T-helper 2 cell treated with Interferon-gamma antibody and Interleukin-4, amounts not matched to agents 5 μg/mL and 100 μg/mL, for 36 hours (primary cell): ENCODE measurements around the gene MINDY4.

Experiments used
- DNase-seq: peaks from one replicate; pipeline ENCODE4 v3.0.0; 2021; ENCODE audit warnings: low spot score
- H3K27ac Mint-ChIP-seq: one replicate; pipeline ENCODE4 v1.8.0; 2021; ENCODE audit warnings: mild to moderate bottlenecking, mixed read lengths
- H3K27me3 Mint-ChIP-seq: one replicate; pipeline ENCODE4 v1.8.0; 2021; ENCODE audit warnings: low read depth, mixed read lengths
- H3K36me3 Mint-ChIP-seq: one replicate; pipeline ENCODE4 v1.8.0; 2021; ENCODE audit warnings: low read depth, mixed read lengths
- H3K4me1 Mint-ChIP-seq: one replicate; pipeline ENCODE4 v1.8.0; 2021; ENCODE audit warnings: low read depth, mixed read lengths
- H3K4me3 Mint-ChIP-seq: one replicate; pipeline ENCODE4 v1.8.0; 2022; ENCODE audit warnings: mild to moderate bottlenecking, moderate library complexity, mixed read lengths
- H3K9me3 Mint-ChIP-seq: one replicate; pipeline ENCODE4 v1.8.0; 2021; ENCODE audit warnings: mixed read lengths

Gene MINDY4

DNA sequence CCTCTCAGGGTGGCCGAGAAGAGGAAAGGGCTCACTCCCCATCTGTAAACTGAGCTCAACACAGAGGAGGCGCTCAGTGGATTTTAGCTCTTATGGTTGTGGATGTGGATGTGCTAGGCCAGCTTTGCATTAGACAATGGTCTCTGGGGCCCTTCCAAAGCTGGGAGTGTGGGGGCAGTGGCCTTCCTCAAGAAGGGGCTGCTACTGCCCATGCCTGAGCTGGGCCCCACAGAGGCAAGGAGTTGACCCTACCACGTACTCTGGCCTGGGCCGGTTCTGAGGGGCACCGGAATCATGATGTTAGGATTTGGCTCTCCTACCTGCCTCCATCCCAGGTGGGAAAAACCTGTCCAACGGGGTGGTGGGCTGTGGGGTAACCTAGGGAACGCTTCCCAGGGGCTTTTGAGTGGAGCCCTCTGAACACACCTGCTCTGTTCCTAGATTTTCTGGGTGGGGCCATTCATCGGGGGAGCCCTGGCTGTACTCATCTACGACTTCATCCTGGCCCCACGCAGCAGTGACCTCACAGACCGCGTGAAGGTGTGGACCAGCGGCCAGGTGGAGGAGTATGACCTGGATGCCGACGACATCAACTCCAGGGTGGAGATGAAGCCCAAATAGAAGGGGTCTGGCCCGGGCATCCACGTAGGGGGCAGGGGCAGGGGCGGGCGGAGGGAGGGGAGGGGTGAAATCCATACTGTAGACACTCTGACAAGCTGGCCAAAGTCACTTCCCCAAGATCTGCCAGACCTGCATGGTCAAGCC is 152.0 kb downstream of the MINDY4 start:
- Mint-ChIP-seq H3K36me3 (no peaks in the 10 kb centered on the region), H3K4me3 (no peak overlapping the region), H3K27ac (no peak overlapping the region), H3K27me3 (no peaks in the 10 kb centered on the region), H3K9me3 (no peaks in the 10 kb centered on the region), H3K4me1 (no peaks in the 10 kb centered on the region)
- no peak for DNase-seq

DNA sequence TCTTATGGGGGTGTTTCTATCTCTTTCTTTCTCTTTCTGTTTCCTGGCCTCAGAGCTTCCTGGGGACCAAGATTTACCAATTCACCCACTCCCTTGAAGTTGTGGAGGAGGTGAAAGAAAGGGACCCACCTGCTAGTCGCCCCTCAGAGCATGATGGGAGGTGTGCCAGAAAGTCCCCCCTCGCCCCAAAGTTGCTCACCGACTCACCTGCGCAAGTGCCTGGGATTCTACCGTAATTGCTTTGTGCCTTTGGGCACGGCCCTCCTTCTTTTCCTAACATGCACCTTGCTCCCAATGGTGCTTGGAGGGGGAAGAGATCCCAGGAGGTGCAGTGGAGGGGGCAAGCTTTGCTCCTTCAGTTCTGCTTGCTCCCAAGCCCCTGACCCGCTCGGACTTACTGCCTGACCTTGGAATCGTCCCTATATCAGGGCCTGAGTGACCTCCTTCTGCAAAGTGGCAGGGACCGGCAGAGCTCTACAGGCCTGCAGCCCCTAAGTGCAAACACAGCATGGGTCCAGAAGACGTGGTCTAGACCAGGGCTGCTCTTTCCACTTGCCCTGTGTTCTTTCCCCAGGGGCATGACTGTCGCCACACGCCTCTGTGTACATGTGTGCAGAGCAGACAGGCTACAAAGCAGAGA is 152.7 kb downstream of the MINDY4 start:
- no peaks in the 10 kb centered on the region for H3K9me3 Mint-ChIP-seq
- no peak overlapping the region for H3K27ac Mint-ChIP-seq
- no peaks in the 10 kb centered on the region for H3K4me1 Mint-ChIP-seq
- no peak for DNase-seq
- H3K4me3 Mint-ChIP-seq = no peak overlapping the region
- H3K27me3 Mint-ChIP-seq = no peaks in the 10 kb centered on the region
- H3K36me3 Mint-ChIP-seq = no peaks in the 10 kb centered on the region

DNA sequence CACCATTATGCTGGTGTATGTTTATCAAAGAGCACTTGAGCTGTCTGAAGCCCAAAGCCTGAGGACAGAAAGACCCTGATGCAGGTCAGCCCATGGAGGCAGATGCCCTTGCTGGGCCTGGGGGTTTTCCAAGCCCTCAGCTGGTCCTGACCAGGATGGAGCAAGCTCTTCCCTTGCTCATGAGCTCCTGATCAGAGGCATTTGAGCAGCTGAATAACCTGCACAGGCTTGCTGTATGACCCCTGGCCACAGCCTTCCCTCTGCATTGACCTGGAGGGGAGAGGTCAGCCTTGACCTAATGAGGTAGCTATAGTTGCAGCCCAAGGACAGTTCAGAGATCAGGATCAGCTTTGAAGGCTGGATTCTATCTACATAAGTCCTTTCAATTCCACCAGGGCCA is 153.4 kb downstream of the MINDY4 start:
- H3K27me3 Mint-ChIP-seq = no peaks in the 10 kb centered on the region
- no peaks in the 10 kb centered on the region for H3K9me3 Mint-ChIP-seq
- no peaks in the 10 kb centered on the region for H3K36me3 Mint-ChIP-seq
- no peak overlapping the region for H3K27ac Mint-ChIP-seq
- H3K4me1 Mint-ChIP-seq = no peaks in the 10 kb centered on the region
- DNase-seq = no peak
- no peak overlapping the region for H3K4me3 Mint-ChIP-seq

DNA sequence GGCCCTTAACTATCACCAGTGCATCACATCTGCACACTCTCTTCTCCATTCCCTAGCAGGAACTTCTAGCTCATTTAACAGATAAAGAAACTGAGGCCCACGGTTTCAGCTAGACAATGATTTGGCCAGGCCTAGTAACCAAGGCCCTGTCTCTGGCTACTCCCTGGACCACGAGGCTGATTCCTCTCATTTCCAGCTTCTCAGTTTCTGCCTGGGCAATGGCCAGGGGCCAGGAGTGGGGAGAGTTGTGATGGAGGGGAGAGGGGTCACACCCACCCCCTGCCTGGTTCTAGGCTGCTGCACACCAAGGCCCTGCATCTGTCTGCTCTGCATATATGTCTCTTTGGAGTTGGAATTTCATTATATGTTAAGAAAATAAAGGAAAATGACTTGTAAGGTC is 153.9 kb downstream of the MINDY4 start:
- DNase-seq = no peak
- Mint-ChIP-seq H3K27ac (no peak overlapping the region), H3K36me3 (no peaks in the 10 kb centered on the region), H3K27me3 (no peaks in the 10 kb centered on the region), H3K4me1 (no peaks in the 10 kb centered on the region), H3K4me3 (no peak overlapping the region), H3K9me3 (no peaks in the 10 kb centered on the region)

DNA sequence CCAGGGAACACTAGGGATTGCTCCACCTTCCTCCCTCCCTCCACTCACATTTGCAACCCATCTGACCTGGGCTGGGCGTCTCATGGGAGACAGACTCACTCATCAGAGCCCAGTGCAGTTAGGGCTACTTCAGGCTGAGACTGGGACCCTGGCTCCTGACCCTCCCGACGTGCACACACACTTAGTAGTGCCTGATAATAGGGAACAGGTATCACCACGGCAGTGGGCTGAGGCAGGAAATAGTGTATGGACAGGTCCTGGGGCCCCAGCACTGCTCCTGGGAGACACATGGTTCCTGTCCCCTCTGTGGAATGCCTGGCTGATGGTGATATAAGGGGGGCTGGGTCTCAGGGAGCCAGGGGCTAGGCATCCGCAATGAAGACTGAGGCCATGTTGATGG is 154.7 kb downstream of the MINDY4 start:
- DNase-seq = no peak
- Mint-ChIP-seq H3K36me3 (no peaks in the 10 kb centered on the region), H3K4me3 (no peak overlapping the region), H3K4me1 (no peaks in the 10 kb centered on the region), H3K27ac (no peak overlapping the region), H3K27me3 (no peaks in the 10 kb centered on the region), H3K9me3 (no peaks in the 10 kb centered on the region)

DNA sequence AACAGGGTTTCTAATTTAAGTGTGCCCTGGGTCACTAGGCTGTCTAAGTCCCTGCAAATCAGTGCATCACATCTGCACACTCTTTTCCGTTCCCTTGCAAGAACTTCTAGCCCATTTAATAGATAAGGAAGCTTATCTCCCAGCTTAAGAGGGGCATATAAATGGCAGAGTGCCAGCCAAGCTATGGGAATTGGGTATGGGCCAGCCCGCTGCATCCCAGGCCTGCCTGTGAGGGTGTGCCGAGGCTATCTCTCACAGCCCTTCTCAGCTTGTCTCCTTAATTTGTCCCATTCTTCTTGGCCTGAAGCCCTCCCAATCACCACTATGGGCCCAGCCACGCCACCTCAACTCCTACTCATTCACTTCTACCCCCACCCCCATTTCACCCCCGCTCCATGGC is 155.1 kb downstream of the MINDY4 start:
- H3K4me3 Mint-ChIP-seq = no peak overlapping the region
- H3K27ac Mint-ChIP-seq = no peak overlapping the region
- H3K36me3 Mint-ChIP-seq = no peaks in the 10 kb centered on the region
- no peaks in the 10 kb centered on the region for H3K27me3 Mint-ChIP-seq
- DNase-seq = no peak
- no peaks in the 10 kb centered on the region for H3K4me1 Mint-ChIP-seq
- H3K9me3 Mint-ChIP-seq = no peaks in the 10 kb centered on the region

DNA sequence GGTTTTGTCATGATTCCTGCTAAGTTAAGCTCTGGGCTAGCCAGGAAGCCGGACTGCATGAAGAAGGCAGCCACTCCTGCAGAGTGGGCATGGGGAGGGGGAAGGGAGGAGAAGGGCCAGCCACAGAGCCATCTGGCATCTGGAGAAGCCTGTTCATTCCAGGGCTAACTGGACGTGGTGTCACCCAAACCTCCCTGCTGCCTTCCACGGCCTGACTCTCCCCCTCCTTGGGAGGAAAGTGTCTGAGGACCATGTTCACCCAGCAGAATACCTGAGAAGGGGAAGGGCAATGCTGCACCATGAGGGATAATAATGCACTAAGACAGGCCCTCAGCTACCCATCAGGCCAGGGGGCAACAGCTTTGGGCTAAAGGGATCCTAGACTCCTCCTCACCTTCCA is 155.8 kb downstream of the MINDY4 start:
- no peak for DNase-seq
- Mint-ChIP-seq H3K27ac (no peak overlapping the region), H3K4me3 (no peak overlapping the region), H3K27me3 (no peaks in the 10 kb centered on the region), H3K4me1 (no peaks in the 10 kb centered on the region), H3K36me3 (no peaks in the 10 kb centered on the region), H3K9me3 (no peaks in the 10 kb centered on the region)

DNA sequence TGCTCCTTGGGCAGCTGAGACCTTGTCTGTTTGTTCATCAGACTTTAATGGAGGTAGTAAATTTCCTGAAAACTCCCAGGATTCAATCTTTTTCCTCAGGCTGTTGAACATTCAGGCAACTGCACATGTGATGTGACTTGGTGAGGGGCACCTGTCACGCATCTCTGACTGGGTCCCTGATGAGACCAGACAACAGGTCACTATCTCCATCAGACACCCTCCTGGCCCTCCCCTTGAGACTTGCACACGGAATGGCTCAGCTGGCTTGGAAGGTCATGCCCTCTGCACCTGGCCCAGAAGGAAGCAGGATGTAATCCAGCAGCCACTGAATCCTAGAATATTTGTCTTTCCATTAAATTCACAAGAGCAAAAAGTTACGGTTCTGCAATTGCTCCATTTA is 156.3 kb downstream of the MINDY4 start:
- no peaks in the 10 kb centered on the region for H3K4me1 Mint-ChIP-seq

DNA sequence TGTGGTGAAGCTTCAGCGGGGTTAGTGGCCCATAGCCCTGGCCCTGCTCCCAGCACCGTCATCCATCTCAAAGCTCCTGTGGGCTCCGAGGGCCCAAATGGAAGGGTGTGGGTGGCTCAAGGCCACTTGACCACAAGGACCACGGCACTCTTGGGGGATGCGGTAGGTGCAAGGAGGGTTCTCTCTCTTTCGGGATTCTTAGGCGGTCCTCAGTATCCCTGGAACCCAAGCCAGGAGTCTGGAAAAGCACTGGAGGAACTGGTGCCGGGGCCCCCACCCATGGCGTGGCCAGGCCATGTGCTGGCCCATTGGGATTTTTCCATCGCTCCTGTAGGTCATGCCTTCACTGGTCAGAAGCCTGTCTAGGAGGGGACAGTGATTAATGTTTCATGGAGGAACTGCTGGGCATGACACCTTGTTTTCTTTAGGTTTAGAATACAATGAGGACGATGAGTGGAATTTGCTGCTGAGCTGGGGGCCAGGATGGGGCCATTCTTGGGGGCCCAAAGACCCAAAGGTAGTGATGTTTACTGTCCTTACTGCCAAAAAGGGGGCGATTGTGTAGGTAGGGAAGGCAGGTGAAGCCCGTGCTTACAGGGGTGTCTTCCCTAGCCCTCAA is 157.1 kb downstream of the MINDY4 start:
- Mint-ChIP-seq H3K4me1 (no peaks in the 10 kb centered on the region), H3K27me3 (no peaks in the 10 kb centered on the region), H3K9me3 (no peaks in the 10 kb centered on the region), H3K36me3 (no peaks in the 10 kb centered on the region), H3K27ac (no peak overlapping the region), H3K4me3 (no peak overlapping the region)
- DNase-seq = no peak

More for the DNA sequence above, 156.3 kb downstream of the MINDY4 start:
- no peaks in the 10 kb centered on the region for H3K9me3 Mint-ChIP-seq
- no peaks in the 10 kb centered on the region for H3K36me3 Mint-ChIP-seq
- H3K4me3 Mint-ChIP-seq = no peak overlapping the region
- no peaks in the 10 kb centered on the region for H3K27me3 Mint-ChIP-seq
- no peak for DNase-seq
- H3K27ac Mint-ChIP-seq = no peak overlapping the region

DNA sequence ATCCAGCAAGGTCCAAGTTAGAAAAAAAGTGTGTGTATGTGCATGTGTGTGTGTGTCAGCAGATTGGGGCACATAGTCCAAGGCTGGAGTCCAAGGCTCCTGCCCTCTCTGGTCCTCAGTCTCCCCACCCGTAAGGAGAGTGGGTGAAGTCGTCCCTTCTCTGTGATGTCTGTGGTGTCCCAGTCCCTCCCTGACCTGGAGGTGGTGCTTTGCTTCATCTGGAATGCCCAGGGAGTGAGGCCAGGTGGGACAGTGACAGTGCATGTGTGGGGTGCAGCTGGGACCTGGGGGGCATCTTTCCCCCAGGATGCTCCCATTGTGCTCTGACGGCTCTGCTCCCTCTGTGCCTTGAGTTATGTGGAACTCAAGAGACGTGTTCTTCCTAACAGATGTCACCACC is 158.5 kb downstream of the MINDY4 start:
- Mint-ChIP-seq H3K4me1 (no peaks in the 10 kb centered on the region), H3K27me3 (no peaks in the 10 kb centered on the region), H3K9me3 (no peaks in the 10 kb centered on the region), H3K4me3 (no peak overlapping the region), H3K36me3 (no peaks in the 10 kb centered on the region), H3K27ac (no peak overlapping the region)
- DNase-seq = no peak

DNA sequence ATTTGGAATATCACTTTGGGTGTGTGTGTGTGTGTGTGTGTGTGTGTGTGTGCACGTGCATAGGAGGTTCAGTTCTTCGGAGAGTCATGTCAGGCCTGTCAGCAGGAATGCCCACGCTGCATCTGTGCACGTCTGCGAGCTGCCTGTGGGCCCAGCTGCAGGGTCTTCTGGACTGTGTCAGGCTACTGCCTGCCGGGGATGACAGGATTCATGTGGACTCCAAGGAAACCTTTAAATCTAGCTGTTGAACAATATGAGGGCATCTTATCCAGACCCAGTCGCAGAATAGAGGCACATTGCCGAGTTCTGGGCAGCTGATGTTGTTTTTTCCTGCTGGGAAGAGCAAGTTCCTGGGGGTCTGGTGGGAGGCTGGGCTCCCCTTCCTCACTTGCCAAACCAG is 159.4 kb downstream of the MINDY4 start:
- H3K4me1 Mint-ChIP-seq = no peaks in the 10 kb centered on the region
- H3K27me3 Mint-ChIP-seq = no peaks in the 10 kb centered on the region
- H3K36me3 Mint-ChIP-seq = no peaks in the 10 kb centered on the region
- no peak overlapping the region for H3K27ac Mint-ChIP-seq
- no peaks in the 10 kb centered on the region for H3K9me3 Mint-ChIP-seq
- H3K4me3 Mint-ChIP-seq = no peak overlapping the region
- no peak for DNase-seq

DNA sequence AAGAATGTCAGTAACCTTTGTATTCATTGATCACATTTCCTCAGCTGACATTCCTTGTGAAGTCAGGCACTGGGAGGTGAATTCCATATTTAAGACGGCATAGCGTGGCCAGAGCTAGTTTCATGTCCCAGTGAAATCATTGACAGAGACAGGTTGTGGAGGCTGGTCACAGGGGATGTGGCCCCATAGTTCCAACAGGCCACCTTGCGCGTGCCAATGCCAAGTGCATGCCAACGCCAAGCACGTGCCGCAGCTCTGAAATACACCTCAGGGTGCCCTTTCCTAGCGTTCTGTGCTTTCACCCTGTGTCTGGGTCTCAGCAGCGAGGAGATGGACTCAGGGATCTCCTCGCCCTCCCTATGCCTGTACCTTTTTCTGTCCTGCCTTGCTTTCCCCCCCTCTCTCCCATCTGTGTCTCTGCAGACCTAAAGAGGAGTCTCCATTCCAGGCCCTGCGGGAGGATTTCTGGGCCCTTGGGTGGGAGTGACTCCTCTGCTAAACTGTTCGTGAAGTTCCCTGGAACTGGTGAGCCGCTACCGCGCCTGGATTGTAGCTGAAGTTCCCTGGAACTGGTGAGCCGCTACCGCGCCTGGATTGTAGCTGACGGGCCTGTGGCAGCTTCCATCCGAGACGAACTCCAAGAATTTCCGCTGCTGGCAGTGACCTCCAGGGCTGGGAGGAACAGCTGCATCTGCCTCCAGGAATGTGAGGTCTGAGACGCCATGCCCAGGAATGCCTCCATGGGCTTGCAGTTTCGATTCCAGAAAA is 160.1 kb downstream of the MINDY4 start:
- Mint-ChIP-seq H3K9me3 (no peaks in the 10 kb centered on the region), H3K4me1 (no peaks in the 10 kb centered on the region), H3K36me3 (no peaks in the 10 kb centered on the region), H3K4me3 (no peak overlapping the region), H3K27ac (no peak overlapping the region), H3K27me3 (no peaks in the 10 kb centered on the region)
- DNase-seq = no peak

DNA sequence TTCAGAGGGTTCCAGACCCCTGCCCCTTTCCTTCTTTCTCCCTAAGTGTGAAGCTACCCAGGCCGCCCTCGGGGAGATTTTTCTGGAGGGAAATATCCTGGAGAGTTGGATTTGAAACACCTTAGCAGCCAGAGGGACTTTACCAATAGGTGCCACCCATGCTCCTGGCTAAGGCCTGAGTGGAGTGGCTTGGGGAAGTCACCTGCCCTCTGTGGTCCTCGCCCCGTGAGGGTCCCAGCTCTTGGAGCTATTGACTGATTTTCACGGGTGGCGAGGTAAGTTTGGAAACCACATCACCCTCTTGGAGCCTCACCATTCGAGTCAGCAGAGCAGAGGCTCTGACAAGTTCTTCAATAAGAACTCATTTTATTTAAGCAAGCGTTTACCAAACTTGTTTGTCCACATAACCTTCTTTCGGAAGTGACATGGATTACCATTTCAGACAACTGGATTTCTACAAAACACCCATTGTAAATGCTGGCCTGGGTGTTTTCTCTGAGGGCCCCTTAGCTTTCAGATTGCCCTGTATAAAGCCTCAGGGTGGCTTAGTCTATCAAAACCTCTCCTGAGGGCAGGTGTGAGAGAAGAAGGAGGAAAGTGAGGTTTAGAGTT is 160.8 kb downstream of the MINDY4 start:
- Mint-ChIP-seq H3K36me3 (no peaks in the 10 kb centered on the region), H3K9me3 (no peaks in the 10 kb centered on the region), H3K4me3 (no peak overlapping the region), H3K27ac (no peak overlapping the region), H3K4me1 (no peaks in the 10 kb centered on the region), H3K27me3 (no peaks in the 10 kb centered on the region)
- DNase-seq = no peak

DNA sequence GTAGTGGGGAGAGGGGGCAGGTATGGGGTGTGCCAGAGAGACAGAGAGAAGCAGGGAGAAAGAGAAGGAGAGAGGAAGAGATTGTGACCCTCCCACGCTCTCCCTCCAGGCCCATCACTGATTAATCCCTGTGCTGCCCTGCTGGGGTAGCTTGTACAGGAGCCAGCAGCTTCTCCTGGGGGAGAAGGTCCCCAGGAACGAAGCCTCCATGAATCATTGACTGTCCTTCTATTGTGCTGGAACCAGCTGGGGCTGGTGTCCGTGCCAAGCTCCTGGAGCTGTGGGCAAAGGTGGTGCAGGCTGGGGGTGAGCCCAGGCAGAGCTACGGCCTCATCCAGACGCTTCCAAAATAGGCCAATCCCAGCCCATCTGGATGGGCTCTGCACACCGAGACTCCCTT is 161.3 kb downstream of the MINDY4 start:
- no peaks in the 10 kb centered on the region for H3K9me3 Mint-ChIP-seq
- peaks cover 2% of the 10 kb centered on the region for H3K27me3 Mint-ChIP-seq
- no peaks in the 10 kb centered on the region for H3K36me3 Mint-ChIP-seq
- no peak for DNase-seq
- H3K4me1 Mint-ChIP-seq = no peaks in the 10 kb centered on the region
- H3K4me3 Mint-ChIP-seq = no peak overlapping the region
- H3K27ac Mint-ChIP-seq = no peak overlapping the region
